Natural killer cell (primary cell): Measurements from ENCODE around the gene GATD1. TPM values are rescaled to one million over a fixed set of nuclear protein-coding genes. Genes with fewer than 3 reads are reported as not detected.

Experiments used
- ATAC-seq, 3 donors: fragments of 150-1000 bp in 2 of 3; fragments of 200-7000 bp in 1 of 3; cut with Tn5 transposase; 1 replicate in 1 of 3; 2 replicates in 2 of 3; pipeline ENCODE4 v1.10.0; 2021; ENCODE audit warnings: mild to moderate bottlenecking in 2 of 3, moderate library complexity in 2 of 3
- DNase-seq, 2 donors: peaks; one replicate each; pipeline versions ENCODE4 v3.0.0 to v3.0.0-alpha.2; 2013 to 2021; ENCODE audit warnings: mixed read lengths in 1 of 2
- H3K27ac ChIP-seq: one replicate; pipeline ENCODE4 v1.5.1; 2013; ENCODE audit warnings: mild to moderate bottlenecking, low read length
- H3K27me3 ChIP-seq: one replicate; pipeline ENCODE4 v1.6.1; 2013; ENCODE audit warnings: low read length; ENCODE audit not compliant: control insufficient read depth, insufficient read depth
- H3K36me3 ChIP-seq: one replicate; pipeline ENCODE4 v1.6.1; 2013; ENCODE audit warnings: low read length; ENCODE audit not compliant: control insufficient read depth, insufficient read depth
- H3K4me1 ChIP-seq: one replicate; pipeline ENCODE4 v1.6.1; 2013; ENCODE audit warnings: low read length; ENCODE audit not compliant: control insufficient read depth, insufficient read depth
- H3K4me3 ChIP-seq: one replicate; pipeline ENCODE4 v1.5.1; 2013; ENCODE audit warnings: low read length
- H3K9me3 ChIP-seq: one replicate; pipeline ENCODE4 v1.6.1; 2013; ENCODE audit warnings: low read length; ENCODE audit not compliant: control insufficient read depth, insufficient read depth
- H3K27ac Mint-ChIP-seq, 2 donors: one replicate each; pipeline ENCODE4 v1.8.0; 2022; ENCODE audit warnings: mild to moderate bottlenecking in 2 of 2, mixed read lengths in 2 of 2, moderate library complexity in 1 of 2
- H3K27me3 Mint-ChIP-seq, 2 donors: one replicate each; pipeline ENCODE4 v1.8.0; 2022; ENCODE audit warnings: low read depth in 2 of 2, mixed read lengths in 2 of 2
- H3K36me3 Mint-ChIP-seq: one replicate; pipeline ENCODE4 v1.8.0; 2022; ENCODE audit warnings: mixed read lengths
- H3K4me1 Mint-ChIP-seq, 2 donors: one replicate each; pipeline ENCODE4 v1.8.0; 2022; ENCODE audit warnings: mixed read lengths in 2 of 2
- H3K4me3 Mint-ChIP-seq: one replicate; pipeline ENCODE4 v1.8.0; 2022; ENCODE audit warnings: mild to moderate bottlenecking, moderate library complexity, mixed read lengths
- H3K9me3 Mint-ChIP-seq, 2 donors: one replicate each; pipeline ENCODE4 v1.8.0; 2022; ENCODE audit warnings: mixed read lengths in 2 of 2
- CTCF ChIP-seq: fragments of 200-600 bp; IDR thresholded peaks from one replicate; pipeline ENCODE4 v1.8.0; 2022; ENCODE audit warnings: antibody characterized with exemption
- WGBS: methylation state at CpG from one replicate; pipeline ENCODE4 v1.1.7; 2013; ENCODE audit warnings: missing lambda C conversion rate; ENCODE audit not compliant: insufficient coverage; 5-methylcytosine and 5-hydroxymethylcytosine counted together
- intact Hi-C: fragments of 100-400 bp; cut with micrococcal nuclease; formaldehyde crosslinking; loops from one replicate; pipeline ENCODE4 v1.14.2; 2022
- total RNA-seq, 4 donors: library from RNA; stranded (reverse); fragments of 120-200 nt in 1 of 4; gene quantifications; one replicate each; pipeline versions ENCODE4 v1.2.3 to v1.2.4, GENCODE V29; 2013 to 2022

Gene GATD1
- total RNA-seq, 3 donors from 2014 or later (not counting 1 experiment from before 2014, with no cell fraction given), result 40.4 to 43.1 (median 42.1) TPM

DNA sequence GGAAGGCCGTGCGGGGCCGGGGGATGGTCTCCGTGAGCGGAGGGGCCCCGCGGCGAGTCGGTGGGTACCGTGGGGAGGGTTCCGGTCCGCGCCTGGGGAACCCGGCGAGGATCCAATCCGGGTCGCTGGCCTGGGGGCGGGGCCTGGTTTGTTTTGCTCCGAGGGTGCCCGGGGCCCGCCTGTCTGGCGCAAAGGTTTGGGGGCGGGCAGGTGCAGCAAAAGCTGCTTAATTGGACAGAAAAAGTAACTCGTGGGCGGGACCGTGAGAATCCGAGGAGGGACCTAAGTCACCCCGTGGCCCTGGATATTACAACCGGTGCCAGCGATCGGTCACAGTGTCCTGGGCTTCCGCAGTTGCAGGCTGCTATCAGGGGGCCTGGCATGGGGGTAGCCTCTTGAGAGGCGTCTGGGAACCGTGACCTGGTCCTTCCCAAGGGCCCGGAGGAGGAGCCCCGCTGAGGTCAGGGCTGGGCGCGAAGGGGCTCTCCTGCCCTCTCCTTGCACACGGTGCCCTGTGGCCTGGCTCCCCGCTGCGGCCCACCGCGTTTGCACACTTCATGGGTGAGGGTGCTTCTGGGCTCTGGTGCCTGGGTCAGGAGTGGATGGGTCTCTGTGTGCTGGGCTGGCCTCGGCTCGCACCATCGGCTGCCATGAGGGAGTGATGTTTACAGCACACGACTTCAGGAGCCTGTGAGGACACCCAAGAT lies 42.8 kb upstream of the GATD1 start:
- Histone ChIP-seq H3K4me3 (peak overlapping the region; percentile 59), H3K27me3 (no peaks in the 10 kb centered on the region), H3K27ac (peak overlapping the region; percentile 81), H3K4me1 (peaks cover 33% of the 10 kb centered on the region), H3K9me3 (no peaks in the 10 kb centered on the region), H3K36me3 (peaks cover 9% of the 10 kb centered on the region)
- WGBS, result 3% methylated on average over 47 of the region's 47 CpGs
- peak overlapping the region; percentile 90 for H3K4me3 Mint-ChIP-seq
- ATAC-seq (peak; percentile 77 to 88 (median 78)), DNase-seq (peak; percentile 95 to 96)
- peak overlapping the region; percentile 81 to 88 for H3K27ac Mint-ChIP-seq
- no peaks in the 10 kb centered on the region for H3K27me3 Mint-ChIP-seq
- H3K9me3 Mint-ChIP-seq, result no peaks in the 10 kb centered on the region
- peaks cover 0 to 17% of the 10 kb centered on the region in 2 donors for H3K4me1 Mint-ChIP-seq
- intact Hi-C loops, result loop anchor here (1.0 kb wide), 1 partner anchor 11 kb away; the partner anchor contains the start of gene RPLP2
- H3K36me3 Mint-ChIP-seq, result no peaks in the 10 kb centered on the region
- TF ChIP-seq CTCF, result no peak

DNA sequence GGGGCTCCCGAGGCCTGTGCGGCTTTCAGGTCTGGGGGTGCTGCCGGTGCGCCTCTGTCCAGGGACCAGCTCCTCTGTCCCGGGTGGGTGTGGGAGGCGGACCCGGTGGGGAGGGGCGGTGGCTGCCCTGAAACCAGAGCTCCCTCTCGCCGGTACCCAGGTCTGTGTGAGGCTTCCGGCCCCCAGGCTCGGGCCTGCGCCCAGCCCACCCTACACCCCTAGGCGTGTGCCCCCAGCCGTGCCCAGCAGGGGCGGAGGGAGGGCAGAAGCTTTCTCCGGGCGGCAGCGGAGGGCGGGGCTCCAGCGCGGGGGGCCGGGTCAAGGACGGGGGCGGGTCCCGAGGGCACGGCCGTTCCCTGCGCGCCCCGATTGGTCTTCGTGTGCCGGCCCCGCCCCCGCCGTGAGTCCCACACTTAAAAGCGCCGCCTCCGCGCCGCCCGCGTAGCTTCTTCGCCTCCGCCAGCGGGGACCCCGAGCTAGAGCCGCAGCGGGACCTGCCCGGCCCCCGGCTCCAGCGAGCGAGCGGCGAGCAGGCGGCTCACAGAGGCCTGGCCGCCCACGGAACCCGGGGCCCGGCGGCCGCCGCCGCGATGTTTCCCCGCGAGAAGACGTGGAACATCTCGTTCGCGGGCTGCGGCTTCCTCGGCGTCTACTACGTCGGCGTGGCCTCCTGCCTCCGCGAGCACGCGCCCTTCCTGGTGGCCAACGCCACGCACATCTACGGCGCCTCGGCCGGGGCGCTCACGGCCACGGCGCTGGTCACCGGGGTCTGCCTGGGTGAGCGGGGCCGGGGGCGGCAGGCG lies 42.0 kb upstream of the GATD1 start:
- Mint-ChIP-seq H3K27ac (peak overlapping the region; percentile 81 to 88), H3K4me1 (peaks cover 0 to 17% of the 10 kb centered on the region in 2 donors), H3K36me3 (no peaks in the 10 kb centered on the region), H3K4me3 (peak overlapping the region; percentile 90), H3K27me3 (no peaks in the 10 kb centered on the region), H3K9me3 (no peaks in the 10 kb centered on the region)
- intact Hi-C loops, result loop anchor here (1.0 kb wide), 1 partner anchor 10 kb away; the partner anchor contains the start of gene RPLP2
- Histone ChIP-seq H3K36me3 (peaks cover 5% of the 10 kb centered on the region), H3K27ac (peak overlapping the region; percentile 81), H3K4me1 (peaks cover 33% of the 10 kb centered on the region), H3K27me3 (no peaks in the 10 kb centered on the region), H3K4me3 (peak overlapping the region; percentile 59), H3K9me3 (no peaks in the 10 kb centered on the region)
- DNase-seq (peak; percentile 94), ATAC-seq (peak; percentile 76 to 90 (median 79))
- peak; percentile 11 for TF ChIP-seq CTCF
- WGBS, result under 1% methylated on average over 96 of the region's 96 CpGs

GRCh38 chr11:818396-819128 lies 41.3 kb upstream of the GATD1 start, which contains the start of gene PNPLA2:
Gene PNPLA2, plus strand, starts transcription at chr11:818914. Its CDS starts 805 bp downstream, at chr11:819719.
- ATAC-seq (no peak), DNase-seq (no peak)
- H3K36me3 Mint-ChIP-seq, result no peaks in the 10 kb centered on the region
- peaks cover 0 to 17% of the 10 kb centered on the region in 2 donors for H3K4me1 Mint-ChIP-seq
- WGBS, result 41% methylated on average over 19 of the region's 20 CpGs
- no peak for TF ChIP-seq CTCF
- no peaks in the 10 kb centered on the region for H3K27me3 Mint-ChIP-seq
- H3K4me1 ChIP-seq, result peaks cover 33% of the 10 kb centered on the region
- peak within 1 kb of the TSS; percentile 81 for H3K27ac ChIP-seq
- intact Hi-C loops, result loop anchor here (1.0 kb wide), 1 partner anchor 9 kb away; the partner anchor contains the start of gene RPLP2
- H3K36me3 ChIP-seq, result peaks cover 9% of the 10 kb centered on the region
- H3K4me3 Mint-ChIP-seq, result peak within 1 kb of the TSS; percentile 90
- H3K9me3 ChIP-seq, result no peaks in the 10 kb centered on the region
- H3K4me3 ChIP-seq, result peak within 1 kb of the TSS; percentile 59
- no peaks in the 10 kb centered on the region for H3K9me3 Mint-ChIP-seq
- H3K27ac Mint-ChIP-seq, result peak within 1 kb of the TSS; percentile 81 to 88
- no peaks in the 10 kb centered on the region for H3K27me3 ChIP-seq
